Endodermal cell (in vitro differentiated cells): ENCODE measurements around the gene OBSCN. TPM values are rescaled to one million over a fixed set of nuclear protein-coding genes. Genes with fewer than 3 reads are reported as not detected.

Experiments
- DNase-seq: peaks from one replicate; pipeline ENCODE4 v3.0.0-alpha.2; 2017
- H3K27ac ChIP-seq: 2 replicates; pipeline ENCODE4 v1.5.1; 2013; ENCODE audit warnings: mild to moderate bottlenecking, low read depth, low read length, moderate library complexity
- H3K27me3 ChIP-seq: 2 replicates; pipeline ENCODE4 v1.6.1; 2013; ENCODE audit warnings: mild to moderate bottlenecking, low read length, moderate library complexity; ENCODE audit not compliant: insufficient read depth, control insufficient read depth, poor library complexity, severe bottlenecking
- H3K36me3 ChIP-seq: 2 replicates; pipeline ENCODE4 v1.7.0; 2013; ENCODE audit warnings: mild to moderate bottlenecking, low read length, moderate library complexity; ENCODE audit not compliant: control insufficient read depth, insufficient read depth
- H3K4me1 ChIP-seq: one replicate; pipeline ENCODE4 v1.7.0; 2013; ENCODE audit warnings: low read length; ENCODE audit not compliant: control insufficient read depth, insufficient read depth
- H3K4me3 ChIP-seq: 2 replicates; pipeline ENCODE4 v1.5.1; 2013; ENCODE audit warnings: mild to moderate bottlenecking, low read length, moderate library complexity
- H3K9ac ChIP-seq: 2 replicates; pipeline ENCODE4 v1.6.1; 2013; ENCODE audit warnings: mild to moderate bottlenecking, low read length, moderate library complexity; ENCODE audit not compliant: poor library complexity, severe bottlenecking; ENCODE audit errors: extremely low read depth
- H3K9me3 ChIP-seq: 2 replicates; pipeline ENCODE4 v1.6.1; 2013; ENCODE audit warnings: mild to moderate bottlenecking, low read length, moderate library complexity; ENCODE audit not compliant: control insufficient read depth
- H3K27ac Mint-ChIP-seq: 2 replicates; pipeline ENCODE4 v1.8.0; 2020; ENCODE audit warnings: mixed read lengths
- H3K27me3 Mint-ChIP-seq: 2 replicates; pipeline ENCODE4 v1.8.0; 2021; ENCODE audit warnings: mild to moderate bottlenecking, mixed read lengths; ENCODE audit not compliant: insufficient read depth
- H3K36me3 Mint-ChIP-seq: 2 replicates; pipeline ENCODE4 v1.8.0; 2020; ENCODE audit warnings: low read depth, mixed read lengths
- H3K4me1 Mint-ChIP-seq: 2 replicates; pipeline ENCODE4 v1.8.0; 2020; ENCODE audit warnings: mixed read lengths
- H3K4me3 Mint-ChIP-seq: 2 replicates; pipeline ENCODE4 v1.8.0; 2020; ENCODE audit warnings: mild to moderate bottlenecking, moderate library complexity, mixed read lengths
- H3K9me3 Mint-ChIP-seq: 2 replicates; pipeline ENCODE4 v1.8.0; 2020; ENCODE audit warnings: mild to moderate bottlenecking, mixed read lengths
- WGBS, 2 experiments: methylation state at CpG; one replicate each; pipeline versions ENCODE4 v1.1.5 to v1.1.7; 2013; ENCODE audit warnings: missing lambda C conversion rate in 2 of 2, mixed read lengths in 1 of 2; ENCODE audit not compliant: insufficient coverage in 1 of 2, insufficient read length in 1 of 2; 5-methylcytosine and 5-hydroxymethylcytosine counted together
- total RNA-seq, 2 donors: library from RNA; stranded (reverse); fragmentation: NEBNext Ultra II Directional in 1 of 2; extraction: Animal tissue kit (Norgen Biotek cat#: 25700) in 1 of 2; gene quantifications; 2 replicates in 1 of 2; 3 replicates in 1 of 2; pipeline ENCODE4 v1.2.1, GENCODE V29; 2021
- TF ChIP-seq, protein P1 (sequence below): fragments of 200-600 bp; sonication (generic); conservative IDR thresholded peaks from 2 replicates; pipeline ENCODE4 v1.5.0; 2021; ENCODE audit warnings: antibody characterized with exemption, mild to moderate bottlenecking

The OBSCN gene
- total RNA-seq, 2 donors from 2014 or later, result 53.7 to 68.9 TPM

DNA sequence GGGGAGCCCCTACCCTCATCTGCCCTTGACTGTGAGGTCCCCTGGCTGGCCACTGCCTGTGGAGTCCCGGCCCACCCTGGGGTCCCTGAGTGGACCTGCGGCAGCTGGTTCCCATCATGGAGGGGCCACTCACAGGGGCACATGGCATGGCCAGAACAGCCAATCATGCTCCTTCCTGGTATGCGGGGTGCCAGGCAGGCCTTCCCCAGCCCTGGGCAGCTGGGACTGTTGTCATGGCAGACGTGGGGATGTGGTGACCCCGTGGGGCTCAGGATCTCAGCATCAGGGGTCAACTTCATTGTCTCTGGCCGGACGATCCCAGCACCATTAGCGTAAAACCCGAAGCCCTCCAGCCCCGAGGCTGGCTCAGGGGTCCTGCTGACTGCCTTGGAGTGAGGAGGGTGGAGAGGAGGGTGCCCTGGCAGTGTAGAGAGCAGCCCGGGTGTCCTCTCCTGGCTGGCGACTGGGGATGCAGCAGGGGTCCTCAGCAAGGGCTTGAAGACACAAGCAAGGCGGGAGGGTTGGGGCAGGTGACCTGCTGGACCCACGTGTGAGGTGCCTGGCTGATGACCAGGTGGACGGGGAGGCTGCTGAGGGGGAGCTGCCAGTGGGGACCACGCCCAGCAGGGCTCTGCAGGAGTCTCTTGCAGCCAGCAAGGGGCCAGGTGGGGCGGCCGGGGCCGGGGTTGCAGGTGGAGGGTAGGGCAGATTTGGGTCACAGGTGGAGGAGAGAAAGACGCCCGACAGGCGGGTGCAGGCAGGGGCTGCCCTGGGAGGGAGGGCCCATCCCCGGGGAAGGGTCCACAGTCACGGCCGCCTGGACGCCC lies 153.7 kb downstream of the OBSCN start:
- no peak overlapping the region for H3K4me3 ChIP-seq
- no peaks in the 10 kb centered on the region for H3K9me3 ChIP-seq
- TF ChIP-seq, protein P1, sequence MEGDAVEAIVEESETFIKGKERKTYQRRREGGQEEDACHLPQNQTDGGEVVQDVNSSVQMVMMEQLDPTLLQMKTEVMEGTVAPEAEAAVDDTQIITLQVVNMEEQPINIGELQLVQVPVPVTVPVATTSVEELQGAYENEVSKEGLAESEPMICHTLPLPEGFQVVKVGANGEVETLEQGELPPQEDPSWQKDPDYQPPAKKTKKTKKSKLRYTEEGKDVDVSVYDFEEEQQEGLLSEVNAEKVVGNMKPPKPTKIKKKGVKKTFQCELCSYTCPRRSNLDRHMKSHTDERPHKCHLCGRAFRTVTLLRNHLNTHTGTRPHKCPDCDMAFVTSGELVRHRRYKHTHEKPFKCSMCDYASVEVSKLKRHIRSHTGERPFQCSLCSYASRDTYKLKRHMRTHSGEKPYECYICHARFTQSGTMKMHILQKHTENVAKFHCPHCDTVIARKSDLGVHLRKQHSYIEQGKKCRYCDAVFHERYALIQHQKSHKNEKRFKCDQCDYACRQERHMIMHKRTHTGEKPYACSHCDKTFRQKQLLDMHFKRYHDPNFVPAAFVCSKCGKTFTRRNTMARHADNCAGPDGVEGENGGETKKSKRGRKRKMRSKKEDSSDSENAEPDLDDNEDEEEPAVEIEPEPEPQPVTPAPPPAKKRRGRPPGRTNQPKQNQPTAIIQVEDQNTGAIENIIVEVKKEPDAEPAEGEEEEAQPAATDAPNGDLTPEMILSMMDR, result no peak
- no peaks in the 10 kb centered on the region for H3K4me1 ChIP-seq
- WGBS, 2 experiments, result 88 to 89% methylated on average over 9 to 26 of the region's 26 CpGs
- H3K36me3 ChIP-seq, result no peaks in the 10 kb centered on the region
- Mint-ChIP-seq H3K9me3 (peaks cover 2% of the 10 kb centered on the region), H3K36me3 (no peaks in the 10 kb centered on the region), H3K27me3 (no peaks in the 10 kb centered on the region), H3K27ac (no peak overlapping the region), H3K4me1 (no peaks in the 10 kb centered on the region), H3K4me3 (no peak overlapping the region)
- no peak for DNase-seq
- H3K27ac ChIP-seq, result no peak overlapping the region
- no peak overlapping the region for H3K9ac ChIP-seq
- no peaks in the 10 kb centered on the region for H3K27me3 ChIP-seq

GRCh38 chr1:228362141-228362883 lies 154.5 kb downstream of the OBSCN start:
- no peaks in the 10 kb centered on the region for H3K36me3 ChIP-seq
- no peak overlapping the region for H3K9ac ChIP-seq
- no peaks in the 10 kb centered on the region for H3K9me3 ChIP-seq
- no peak overlapping the region for H3K27ac Mint-ChIP-seq
- peaks cover 2% of the 10 kb centered on the region for H3K9me3 Mint-ChIP-seq
- H3K4me1 ChIP-seq, result no peaks in the 10 kb centered on the region
- no peaks in the 10 kb centered on the region for H3K27me3 Mint-ChIP-seq
- H3K4me1 Mint-ChIP-seq, result no peaks in the 10 kb centered on the region
- TF ChIP-seq, protein P1, result no peak
- H3K4me3 Mint-ChIP-seq, result no peak overlapping the region
- H3K27ac ChIP-seq, result no peak overlapping the region
- no peaks in the 10 kb centered on the region for H3K36me3 Mint-ChIP-seq
- WGBS, 2 experiments, result 89 to 93% methylated on average over 10 to 18 of the region's 18 CpGs
- no peaks in the 10 kb centered on the region for H3K27me3 ChIP-seq
- DNase-seq, result no peak
- H3K4me3 ChIP-seq, result no peak overlapping the region

- no peaks in the 10 kb centered on the region for H3K36me3 ChIP-seq
- H3K27ac ChIP-seq, result no peak overlapping the region
- no peaks in the 10 kb centered on the region for H3K27me3 Mint-ChIP-seq
- H3K27me3 ChIP-seq, result no peaks in the 10 kb centered on the region
- no peaks in the 10 kb centered on the region for H3K9me3 ChIP-seq
- no peak for DNase-seq
- no peaks in the 10 kb centered on the region for H3K36me3 Mint-ChIP-seq
- H3K27ac Mint-ChIP-seq, result no peak overlapping the region
- TF ChIP-seq, protein P1, result no peak
- peaks cover 2% of the 10 kb centered on the region for H3K9me3 Mint-ChIP-seq
- H3K4me1 ChIP-seq, result peaks cover 4% of the 10 kb centered on the region
- no peak overlapping the region for H3K9ac ChIP-seq
- WGBS, 2 experiments, result 86 to 89% methylated on average over 2 to 4 of the region's 4 CpGs
- H3K4me3 ChIP-seq, result no peak overlapping the region
- no peaks in the 10 kb centered on the region for H3K4me1 Mint-ChIP-seq
- H3K4me3 Mint-ChIP-seq, result no peak overlapping the region
Observed at GRCh38 chr1:228362884-228363450, 155.1 kb downstream of the OBSCN start.
